ENCODE measurements around the gene PDE6A. TPM values are rescaled to one million over a fixed set of nuclear protein-coding genes. Genes with fewer than 3 reads are reported as not detected.

PDE6A gene
- total RNA-seq, 1 experiment from 2014 or later = not detected

- H3K4me1 ChIP-seq (ENCODE audit: insufficient read depth, low read length) = no peaks in the 10 kb centered on the region
- no peak overlapping the region for H3T11ph ChIP-seq (ENCODE audit: low read length)
- H3K27me3 ChIP-seq (ENCODE audit: insufficient read depth, low read length) = no peaks in the 10 kb centered on the region
- no peak overlapping the region for H3K4ac ChIP-seq (ENCODE audit: low read depth, low read length)
- no peak overlapping the region for H2BK12ac ChIP-seq (ENCODE audit: insufficient read length, low read depth, low read length)
- H3K4me1 Mint-ChIP-seq = peaks cover 0 to 4% of the 10 kb centered on the region in 2 experiments; a peak in 2 of 4 replicates
- H4K91ac ChIP-seq (ENCODE audit: insufficient read length, low read depth, low read length) = no peak overlapping the region
- no peak overlapping the region for H2AK5ac ChIP-seq (ENCODE audit: insufficient read length, low read length)
- TF ChIP-seq, protein P1, sequence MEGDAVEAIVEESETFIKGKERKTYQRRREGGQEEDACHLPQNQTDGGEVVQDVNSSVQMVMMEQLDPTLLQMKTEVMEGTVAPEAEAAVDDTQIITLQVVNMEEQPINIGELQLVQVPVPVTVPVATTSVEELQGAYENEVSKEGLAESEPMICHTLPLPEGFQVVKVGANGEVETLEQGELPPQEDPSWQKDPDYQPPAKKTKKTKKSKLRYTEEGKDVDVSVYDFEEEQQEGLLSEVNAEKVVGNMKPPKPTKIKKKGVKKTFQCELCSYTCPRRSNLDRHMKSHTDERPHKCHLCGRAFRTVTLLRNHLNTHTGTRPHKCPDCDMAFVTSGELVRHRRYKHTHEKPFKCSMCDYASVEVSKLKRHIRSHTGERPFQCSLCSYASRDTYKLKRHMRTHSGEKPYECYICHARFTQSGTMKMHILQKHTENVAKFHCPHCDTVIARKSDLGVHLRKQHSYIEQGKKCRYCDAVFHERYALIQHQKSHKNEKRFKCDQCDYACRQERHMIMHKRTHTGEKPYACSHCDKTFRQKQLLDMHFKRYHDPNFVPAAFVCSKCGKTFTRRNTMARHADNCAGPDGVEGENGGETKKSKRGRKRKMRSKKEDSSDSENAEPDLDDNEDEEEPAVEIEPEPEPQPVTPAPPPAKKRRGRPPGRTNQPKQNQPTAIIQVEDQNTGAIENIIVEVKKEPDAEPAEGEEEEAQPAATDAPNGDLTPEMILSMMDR (conservative IDR thresholded peaks at IDR 0.05) = no peak
- no peak overlapping the region for H2BK5ac ChIP-seq (ENCODE audit: insufficient read length, low read length)
- peaks cover 23% of the 10 kb centered on the region for H3K27me3 Mint-ChIP-seq (ENCODE audit: low read depth)
- DNase-seq = no peak
- H3K9me3 ChIP-seq (ENCODE audit: control insufficient read depth, low read depth, low read length) = no peaks in the 10 kb centered on the region
- no peak overlapping the region for H2BK20ac ChIP-seq (ENCODE audit: low read depth, low read length, poor library complexity, severe bottlenecking)
- H3K56ac ChIP-seq (ENCODE audit: insufficient read length, low read depth, low read length) = no peak overlapping the region
- no peak overlapping the region for H3K14ac ChIP-seq (ENCODE audit: insufficient read depth, low read length)
- H3K18ac ChIP-seq (ENCODE audit: insufficient read length, low read depth, low read length) = no peak overlapping the region
- H3K4me3 Mint-ChIP-seq = no peak overlapping the region; a peak in 1 of 5 replicates
- H2BK120ac ChIP-seq (ENCODE audit: low read depth, low read length, poor library complexity, severe bottlenecking) = no peak overlapping the region
- H4K8ac ChIP-seq (replicated peaks; ENCODE audit: insufficient read length, low read depth, low read length) = no peak overlapping the region
- H3K79me2 ChIP-seq (ENCODE audit: insufficient read depth, low read length) = no peaks in the 10 kb centered on the region
- no peaks in the 10 kb centered on the region for H3K36me3 Mint-ChIP-seq (ENCODE audit: insufficient read depth in 1 of 3, low read depth in 3 of 3)
- H3K23me2 ChIP-seq (ENCODE audit: insufficient read length, low read depth, low read length, poor library complexity, severe bottlenecking) = no peaks in the 10 kb centered on the region
- no peak overlapping the region for H3K9ac ChIP-seq (ENCODE audit: extremely low read depth, insufficient read length, low read length)
- H3K27ac Mint-ChIP-seq = no peak overlapping the region
- H3K27ac ChIP-seq (ENCODE audit: insufficient read length, low read depth, low read length) = no peak overlapping the region
- H2BK15ac ChIP-seq (ENCODE audit: low read depth, low read length) = no peak overlapping the region
- H3K4me2 ChIP-seq (ENCODE audit: insufficient read depth, insufficient read length, low read length) = no peak overlapping the region
- no peak overlapping the region for H4K5ac ChIP-seq (ENCODE audit: insufficient read length, low read depth, low read length)
- H3K23ac ChIP-seq (ENCODE audit: insufficient read length, low read depth, low read length) = no peak overlapping the region
- H3K9me3 Mint-ChIP-seq = no peaks in the 10 kb centered on the region
- WGBS (ENCODE audit: extremely low coverage, insufficient read length, low lambda C conversion rate) = no CpG with 5 or more reads among the region's 1 CpG
- no peak overlapping the region for H2AFZ ChIP-seq (ENCODE audit: low read length)
- no peaks in the 10 kb centered on the region for H3K79me1 ChIP-seq (ENCODE audit: insufficient read depth, low read depth, low read length, poor library complexity, severe bottlenecking)
- no peaks in the 10 kb centered on the region for H4K20me1 ChIP-seq (ENCODE audit: control insufficient read depth, insufficient read depth, insufficient read length)
Observed at GRCh38 chr5:149936044-149936699, 8.4 kb downstream of the PDE6A start.
